WTC11 (cell line): ENCODE results near the gene RPL39L.

Experiments used
- CBFB ChIP-seq: sonication (generic); formaldehyde crosslinking; IDR thresholded peaks from 2 replicates; pipeline ENCODE4 v1.8.1; 2022; ENCODE audit warnings: mild to moderate bottlenecking, low read depth, missing genetic modification reagents
- NFE2L1 ChIP-seq: sonication (generic); formaldehyde crosslinking; IDR thresholded peaks from 2 replicates; pipeline ENCODE4 v1.8.1; 2023; ENCODE audit warnings: missing genetic modification reagents
- NFYB ChIP-seq: sonication (generic); formaldehyde crosslinking; conservative IDR thresholded peaks from 2 replicates; pipeline ENCODE4 v1.8.0; 2022; ENCODE audit warnings: low read depth, missing genetic modification reagents
- SMAD4 ChIP-seq: sonication (generic); formaldehyde crosslinking; IDR thresholded peaks from 2 replicates; pipeline ENCODE4 v1.8.0; 2022; ENCODE audit warnings: mild to moderate bottlenecking, missing genetic modification reagents
- SOX15 ChIP-seq: fragments of 250-450 bp; sonication (Bioruptor Pico); IDR thresholded peaks from 2 replicates; pipeline ENCODE4 v1.9.0; 2021; ENCODE audit warnings: mild to moderate bottlenecking
- TEAD4 ChIP-seq: sonication (generic); formaldehyde crosslinking; IDR thresholded peaks from 2 replicates; pipeline ENCODE4 v1.8.0; 2022; ENCODE audit warnings: mild to moderate bottlenecking, missing genetic modification reagents
- TP53 ChIP-seq: sonication (generic); formaldehyde crosslinking; IDR thresholded peaks from 2 replicates; pipeline ENCODE4 v1.8.1; 2023; ENCODE audit warnings: mild to moderate bottlenecking, missing genetic modification reagents
- TF ChIP-seq, protein P1 (sequence below): sonication (generic); formaldehyde crosslinking; IDR thresholded peaks from 2 replicates; pipeline ENCODE4 v1.8.1; 2023; ENCODE audit warnings: mild to moderate bottlenecking, missing genetic modification reagents, moderate library complexity
- TF ChIP-seq, protein P2 (sequence below): fragments of 200-600 bp; IDR thresholded peaks from 2 replicates; pipeline ENCODE4 v1.8.0; 2022; ENCODE audit warnings: antibody characterized with exemption
- TF ChIP-seq, protein P3 (sequence below): sonication (generic); formaldehyde crosslinking; IDR thresholded peaks from 2 replicates; pipeline ENCODE4 v1.8.0; 2022; ENCODE audit warnings: missing genetic modification reagents
- TF ChIP-seq, protein P4 (sequence below): sonication (generic); formaldehyde crosslinking; IDR thresholded peaks from 2 replicates; pipeline ENCODE4 v1.8.1; 2023; ENCODE audit warnings: mild to moderate bottlenecking, missing genetic modification reagents, borderline replicate concordance
- TF ChIP-seq, protein P5 (sequence below): sonication (generic); formaldehyde crosslinking; IDR thresholded peaks from 2 replicates; pipeline ENCODE4 v1.8.0; 2023; ENCODE audit warnings: mild to moderate bottlenecking, missing genetic modification reagents
- TF ChIP-seq, protein P6 (sequence below): sonication (generic); formaldehyde crosslinking; IDR thresholded peaks from 2 replicates; pipeline ENCODE4 v1.8.0; 2022; ENCODE audit warnings: mild to moderate bottlenecking, missing genetic modification reagents
- TF ChIP-seq, protein P7 (sequence below): fragments of 250-450 bp; sonication (Bioruptor Pico); conservative IDR thresholded peaks from 2 replicates; pipeline ENCODE4 v1.9.0; 2021; ENCODE audit warnings: mild to moderate bottlenecking

DNA sequence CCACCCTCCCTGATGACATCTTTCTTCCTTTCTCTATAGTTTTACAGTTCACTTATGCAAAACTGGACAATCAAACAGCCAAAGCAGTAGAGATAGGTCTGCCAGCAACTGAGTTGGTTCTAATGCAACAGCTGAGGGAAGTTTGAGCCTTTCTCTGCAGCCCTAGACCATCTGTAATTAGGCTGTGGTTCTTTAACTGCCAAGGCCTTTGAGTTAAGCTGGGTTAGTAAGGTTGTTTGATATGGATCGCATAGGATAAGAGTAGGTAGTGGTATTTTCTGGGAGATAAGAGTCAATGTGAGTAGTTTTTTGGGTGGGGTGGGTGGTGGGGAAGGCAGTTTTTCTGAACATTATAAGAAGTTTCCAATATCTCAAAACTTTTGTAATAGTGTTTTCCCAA, 3.0 kb downstream of the RPL39L start:
- TF ChIP-seq CBFB (CRISPR knock-in tag): no peak
- TF ChIP-seq, protein P1, sequence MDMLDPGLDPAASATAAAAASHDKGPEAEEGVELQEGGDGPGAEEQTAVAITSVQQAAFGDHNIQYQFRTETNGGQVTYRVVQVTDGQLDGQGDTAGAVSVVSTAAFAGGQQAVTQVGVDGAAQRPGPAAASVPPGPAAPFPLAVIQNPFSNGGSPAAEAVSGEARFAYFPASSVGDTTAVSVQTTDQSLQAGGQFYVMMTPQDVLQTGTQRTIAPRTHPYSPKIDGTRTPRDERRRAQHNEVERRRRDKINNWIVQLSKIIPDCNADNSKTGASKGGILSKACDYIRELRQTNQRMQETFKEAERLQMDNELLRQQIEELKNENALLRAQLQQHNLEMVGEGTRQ (CRISPR knock-in tag): no peak
- TF ChIP-seq, protein P2, sequence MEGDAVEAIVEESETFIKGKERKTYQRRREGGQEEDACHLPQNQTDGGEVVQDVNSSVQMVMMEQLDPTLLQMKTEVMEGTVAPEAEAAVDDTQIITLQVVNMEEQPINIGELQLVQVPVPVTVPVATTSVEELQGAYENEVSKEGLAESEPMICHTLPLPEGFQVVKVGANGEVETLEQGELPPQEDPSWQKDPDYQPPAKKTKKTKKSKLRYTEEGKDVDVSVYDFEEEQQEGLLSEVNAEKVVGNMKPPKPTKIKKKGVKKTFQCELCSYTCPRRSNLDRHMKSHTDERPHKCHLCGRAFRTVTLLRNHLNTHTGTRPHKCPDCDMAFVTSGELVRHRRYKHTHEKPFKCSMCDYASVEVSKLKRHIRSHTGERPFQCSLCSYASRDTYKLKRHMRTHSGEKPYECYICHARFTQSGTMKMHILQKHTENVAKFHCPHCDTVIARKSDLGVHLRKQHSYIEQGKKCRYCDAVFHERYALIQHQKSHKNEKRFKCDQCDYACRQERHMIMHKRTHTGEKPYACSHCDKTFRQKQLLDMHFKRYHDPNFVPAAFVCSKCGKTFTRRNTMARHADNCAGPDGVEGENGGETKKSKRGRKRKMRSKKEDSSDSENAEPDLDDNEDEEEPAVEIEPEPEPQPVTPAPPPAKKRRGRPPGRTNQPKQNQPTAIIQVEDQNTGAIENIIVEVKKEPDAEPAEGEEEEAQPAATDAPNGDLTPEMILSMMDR: no peak
- TF ChIP-seq NFYB (CRISPR knock-in tag): no peak
- TF ChIP-seq, protein P3, sequence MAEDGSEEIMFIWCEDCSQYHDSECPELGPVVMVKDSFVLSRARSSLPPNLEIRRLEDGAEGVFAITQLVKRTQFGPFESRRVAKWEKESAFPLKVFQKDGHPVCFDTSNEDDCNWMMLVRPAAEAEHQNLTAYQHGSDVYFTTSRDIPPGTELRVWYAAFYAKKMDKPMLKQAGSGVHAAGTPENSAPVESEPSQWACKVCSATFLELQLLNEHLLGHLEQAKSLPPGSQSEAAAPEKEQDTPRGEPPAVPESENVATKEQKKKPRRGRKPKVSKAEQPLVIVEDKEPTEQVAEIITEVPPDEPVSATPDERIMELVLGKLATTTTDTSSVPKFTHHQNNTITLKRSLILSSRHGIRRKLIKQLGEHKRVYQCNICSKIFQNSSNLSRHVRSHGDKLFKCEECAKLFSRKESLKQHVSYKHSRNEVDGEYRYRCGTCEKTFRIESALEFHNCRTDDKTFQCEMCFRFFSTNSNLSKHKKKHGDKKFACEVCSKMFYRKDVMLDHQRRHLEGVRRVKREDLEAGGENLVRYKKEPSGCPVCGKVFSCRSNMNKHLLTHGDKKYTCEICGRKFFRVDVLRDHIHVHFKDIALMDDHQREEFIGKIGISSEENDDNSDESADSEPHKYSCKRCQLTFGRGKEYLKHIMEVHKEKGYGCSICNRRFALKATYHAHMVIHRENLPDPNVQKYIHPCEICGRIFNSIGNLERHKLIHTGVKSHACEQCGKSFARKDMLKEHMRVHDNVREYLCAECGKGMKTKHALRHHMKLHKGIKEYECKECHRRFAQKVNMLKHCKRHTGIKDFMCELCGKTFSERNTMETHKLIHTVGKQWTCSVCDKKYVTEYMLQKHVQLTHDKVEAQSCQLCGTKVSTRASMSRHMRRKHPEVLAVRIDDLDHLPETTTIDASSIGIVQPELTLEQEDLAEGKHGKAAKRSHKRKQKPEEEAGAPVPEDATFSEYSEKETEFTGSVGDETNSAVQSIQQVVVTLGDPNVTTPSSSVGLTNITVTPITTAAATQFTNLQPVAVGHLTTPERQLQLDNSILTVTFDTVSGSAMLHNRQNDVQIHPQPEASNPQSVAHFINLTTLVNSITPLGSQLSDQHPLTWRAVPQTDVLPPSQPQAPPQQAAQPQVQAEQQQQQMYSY (CRISPR knock-in tag): no peak
- no peak for TF ChIP-seq SMAD4 (CRISPR knock-in tag)
- no peak for TF ChIP-seq TEAD4 (CRISPR knock-in tag)
- TF ChIP-seq SOX15: no peak
- TF ChIP-seq, protein P4, sequence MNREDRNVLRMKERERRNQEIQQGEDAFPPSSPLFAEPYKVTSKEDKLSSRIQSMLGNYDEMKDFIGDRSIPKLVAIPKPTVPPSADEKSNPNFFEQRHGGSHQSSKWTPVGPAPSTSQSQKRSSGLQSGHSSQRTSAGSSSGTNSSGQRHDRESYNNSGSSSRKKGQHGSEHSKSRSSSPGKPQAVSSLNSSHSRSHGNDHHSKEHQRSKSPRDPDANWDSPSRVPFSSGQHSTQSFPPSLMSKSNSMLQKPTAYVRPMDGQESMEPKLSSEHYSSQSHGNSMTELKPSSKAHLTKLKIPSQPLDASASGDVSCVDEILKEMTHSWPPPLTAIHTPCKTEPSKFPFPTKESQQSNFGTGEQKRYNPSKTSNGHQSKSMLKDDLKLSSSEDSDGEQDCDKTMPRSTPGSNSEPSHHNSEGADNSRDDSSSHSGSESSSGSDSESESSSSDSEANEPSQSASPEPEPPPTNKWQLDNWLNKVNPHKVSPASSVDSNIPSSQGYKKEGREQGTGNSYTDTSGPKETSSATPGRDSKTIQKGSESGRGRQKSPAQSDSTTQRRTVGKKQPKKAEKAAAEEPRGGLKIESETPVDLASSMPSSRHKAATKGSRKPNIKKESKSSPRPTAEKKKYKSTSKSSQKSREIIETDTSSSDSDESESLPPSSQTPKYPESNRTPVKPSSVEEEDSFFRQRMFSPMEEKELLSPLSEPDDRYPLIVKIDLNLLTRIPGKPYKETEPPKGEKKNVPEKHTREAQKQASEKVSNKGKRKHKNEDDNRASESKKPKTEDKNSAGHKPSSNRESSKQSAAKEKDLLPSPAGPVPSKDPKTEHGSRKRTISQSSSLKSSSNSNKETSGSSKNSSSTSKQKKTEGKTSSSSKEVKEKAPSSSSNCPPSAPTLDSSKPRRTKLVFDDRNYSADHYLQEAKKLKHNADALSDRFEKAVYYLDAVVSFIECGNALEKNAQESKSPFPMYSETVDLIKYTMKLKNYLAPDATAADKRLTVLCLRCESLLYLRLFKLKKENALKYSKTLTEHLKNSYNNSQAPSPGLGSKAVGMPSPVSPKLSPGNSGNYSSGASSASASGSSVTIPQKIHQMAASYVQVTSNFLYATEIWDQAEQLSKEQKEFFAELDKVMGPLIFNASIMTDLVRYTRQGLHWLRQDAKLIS: no peak
- TF ChIP-seq, protein P5, sequence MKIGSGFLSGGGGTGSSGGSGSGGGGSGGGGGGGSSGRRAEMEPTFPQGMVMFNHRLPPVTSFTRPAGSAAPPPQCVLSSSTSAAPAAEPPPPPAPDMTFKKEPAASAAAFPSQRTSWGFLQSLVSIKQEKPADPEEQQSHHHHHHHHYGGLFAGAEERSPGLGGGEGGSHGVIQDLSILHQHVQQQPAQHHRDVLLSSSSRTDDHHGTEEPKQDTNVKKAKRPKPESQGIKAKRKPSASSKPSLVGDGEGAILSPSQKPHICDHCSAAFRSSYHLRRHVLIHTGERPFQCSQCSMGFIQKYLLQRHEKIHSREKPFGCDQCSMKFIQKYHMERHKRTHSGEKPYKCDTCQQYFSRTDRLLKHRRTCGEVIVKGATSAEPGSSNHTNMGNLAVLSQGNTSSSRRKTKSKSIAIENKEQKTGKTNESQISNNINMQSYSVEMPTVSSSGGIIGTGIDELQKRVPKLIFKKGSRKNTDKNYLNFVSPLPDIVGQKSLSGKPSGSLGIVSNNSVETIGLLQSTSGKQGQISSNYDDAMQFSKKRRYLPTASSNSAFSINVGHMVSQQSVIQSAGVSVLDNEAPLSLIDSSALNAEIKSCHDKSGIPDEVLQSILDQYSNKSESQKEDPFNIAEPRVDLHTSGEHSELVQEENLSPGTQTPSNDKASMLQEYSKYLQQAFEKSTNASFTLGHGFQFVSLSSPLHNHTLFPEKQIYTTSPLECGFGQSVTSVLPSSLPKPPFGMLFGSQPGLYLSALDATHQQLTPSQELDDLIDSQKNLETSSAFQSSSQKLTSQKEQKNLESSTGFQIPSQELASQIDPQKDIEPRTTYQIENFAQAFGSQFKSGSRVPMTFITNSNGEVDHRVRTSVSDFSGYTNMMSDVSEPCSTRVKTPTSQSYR (CRISPR knock-in tag): no peak
- no peak for TF ChIP-seq NFE2L1 (CRISPR knock-in tag)
- TF ChIP-seq, protein P6, sequence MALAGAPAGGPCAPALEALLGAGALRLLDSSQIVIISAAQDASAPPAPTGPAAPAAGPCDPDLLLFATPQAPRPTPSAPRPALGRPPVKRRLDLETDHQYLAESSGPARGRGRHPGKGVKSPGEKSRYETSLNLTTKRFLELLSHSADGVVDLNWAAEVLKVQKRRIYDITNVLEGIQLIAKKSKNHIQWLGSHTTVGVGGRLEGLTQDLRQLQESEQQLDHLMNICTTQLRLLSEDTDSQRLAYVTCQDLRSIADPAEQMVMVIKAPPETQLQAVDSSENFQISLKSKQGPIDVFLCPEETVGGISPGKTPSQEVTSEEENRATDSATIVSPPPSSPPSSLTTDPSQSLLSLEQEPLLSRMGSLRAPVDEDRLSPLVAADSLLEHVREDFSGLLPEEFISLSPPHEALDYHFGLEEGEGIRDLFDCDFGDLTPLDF (CRISPR knock-in tag): no peak
- TF ChIP-seq TP53: no peak
- TF ChIP-seq, protein P7, sequence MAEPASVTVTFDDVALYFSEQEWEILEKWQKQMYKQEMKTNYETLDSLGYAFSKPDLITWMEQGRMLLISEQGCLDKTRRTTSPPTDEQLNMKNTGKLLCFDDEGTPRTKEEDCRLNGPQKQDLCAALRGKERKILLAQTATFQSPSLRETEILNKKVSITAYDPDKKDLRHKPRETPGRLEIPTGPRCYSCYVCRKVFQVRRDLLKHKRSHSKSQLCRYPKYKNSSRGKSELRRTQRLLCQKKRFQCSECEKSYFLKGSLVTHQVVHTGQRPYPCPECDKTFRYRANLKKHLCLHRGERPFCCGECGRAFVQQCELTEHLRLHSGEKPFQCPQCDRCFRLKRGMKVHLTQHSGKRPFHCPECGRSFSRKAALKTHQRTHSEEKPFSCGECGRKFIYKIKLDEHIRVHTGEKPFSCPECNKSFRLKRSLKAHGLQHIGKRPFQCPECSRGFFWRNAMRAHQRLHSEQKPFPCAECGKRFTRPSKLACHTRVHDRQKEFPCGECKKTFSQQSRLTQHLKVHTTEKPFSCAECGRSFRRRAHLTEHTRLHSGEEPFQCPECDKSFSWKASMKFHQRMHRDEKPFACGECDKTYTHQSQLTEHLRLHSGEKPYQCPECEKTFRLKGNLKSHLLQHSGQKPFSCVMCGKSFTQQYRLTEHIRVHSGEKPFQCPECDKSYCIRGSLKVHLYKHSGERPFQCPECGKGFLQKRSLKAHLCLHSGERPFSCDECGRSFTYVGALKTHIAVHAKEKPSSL (CRISPR knock-in tag): no peak
